ENCODE data around the gene FOCAD. TPM values are rescaled to one million over a fixed set of nuclear protein-coding genes. Genes with fewer than 3 reads are reported as not detected.

FOCAD gene
- total and polyA plus RNA-seq, 3 experiments from 2014 or later, result 16.1 to 25.9 (median 24.8) TPM

DNA sequence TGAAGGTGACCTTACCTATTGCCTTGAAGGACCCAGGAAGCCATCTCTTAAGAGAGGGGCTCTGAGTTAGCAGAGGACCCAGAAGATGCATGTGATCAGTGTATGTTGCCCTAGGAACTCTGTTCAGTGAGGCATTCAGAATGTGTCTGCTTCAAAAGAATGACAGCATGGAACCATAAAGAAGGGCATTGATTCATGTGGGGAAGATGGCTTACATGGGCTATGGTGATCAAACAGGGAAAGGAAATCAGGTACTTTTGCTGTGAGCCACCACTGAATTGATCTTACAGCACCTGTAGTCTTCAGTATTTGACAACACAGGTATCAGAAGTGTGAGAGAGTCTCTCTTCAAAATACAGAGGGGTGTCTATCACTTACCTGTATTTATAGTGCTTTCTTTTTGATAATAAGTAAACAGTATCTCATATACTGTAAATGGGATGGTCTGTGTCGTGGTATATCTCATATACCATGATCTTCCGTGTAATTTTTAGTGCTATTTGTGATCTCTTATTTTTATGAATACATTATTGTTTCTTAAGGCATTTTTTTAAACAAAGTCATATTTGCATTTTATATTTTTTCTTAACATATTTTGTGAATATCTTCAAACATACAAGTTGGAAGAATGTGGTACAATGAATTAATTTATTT, 57.0 kb downstream of the FOCAD start:
- CTCF ChIA-PET, result no interaction called here
- H3K27me3 ChIP-seq (ENCODE audit: insufficient read depth, low read length, poor library complexity, severe bottlenecking), result no peaks in the 10 kb centered on the region
- no peak overlapping the region for H3K4me3 ChIP-seq (ENCODE audit: low read length)
- Mint-ChIP-seq H3K4me1 (peaks cover 14 to 19% (median 16%) of the 10 kb centered on the region in 3 donors), H3K4me3 (no peak overlapping the region), H3K27ac (peak overlapping the region in 1 of 8 donors; percentile 44), H3K9me3 (no peaks in the 10 kb centered on the region), H3K27me3 (no peaks in the 10 kb centered on the region), H3K36me3 (peaks cover 4 to 13% (median 13%) of the 10 kb centered on the region in 3 donors)
- H3K4me1 ChIP-seq (ENCODE audit: insufficient read depth, low read length), result peaks cover 12% of the 10 kb centered on the region
- no peak overlapping the region for H3K27ac ChIP-seq (ENCODE audit: low read depth, low read length)
- peak in 1 of 5 donors; percentile 61 for DNase-seq
- POLR2A ChIA-PET, result no interaction called here
- no peaks in the 10 kb centered on the region for H3K36me3 ChIP-seq (ENCODE audit: insufficient read depth, low read length)
- H3K9me3 ChIP-seq (ENCODE audit: low read length), result no peaks in the 10 kb centered on the region

DNA sequence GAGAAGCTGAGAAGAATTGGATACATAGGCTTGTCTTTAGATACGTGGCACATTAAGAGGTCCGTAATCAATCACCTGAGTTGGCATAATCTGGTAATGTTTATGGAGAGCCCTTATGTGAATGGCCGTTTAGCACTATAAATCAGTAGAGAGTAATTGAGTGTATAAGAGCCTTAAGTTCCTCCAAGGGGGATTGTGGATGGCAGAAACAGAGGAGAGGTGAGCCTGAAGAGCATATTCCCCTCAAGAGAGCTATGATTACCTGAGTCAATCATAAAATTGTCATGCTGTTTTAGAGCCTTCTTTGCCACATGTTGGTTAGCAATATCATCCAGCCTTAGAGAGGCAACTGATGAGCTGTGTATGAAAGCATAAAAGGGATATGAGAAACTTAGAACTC, 58.8 kb downstream of the FOCAD start:
- Mint-ChIP-seq H3K27me3 (no peaks in the 10 kb centered on the region), H3K9me3 (no peaks in the 10 kb centered on the region), H3K4me3 (no peak overlapping the region), H3K27ac (no peak overlapping the region), H3K4me1 (peaks cover 14 to 19% (median 16%) of the 10 kb centered on the region in 3 donors), H3K36me3 (peaks cover 4 to 12% (median 10%) of the 10 kb centered on the region in 3 donors)
- Histone ChIP-seq H3K36me3 (ENCODE audit: insufficient read depth, low read length) (no peaks in the 10 kb centered on the region), H3K9me3 (ENCODE audit: low read length) (no peaks in the 10 kb centered on the region), H3K27ac (ENCODE audit: low read depth, low read length) (no peak overlapping the region), H3K4me1 (ENCODE audit: insufficient read depth, low read length) (peaks cover 12% of the 10 kb centered on the region), H3K4me3 (ENCODE audit: low read length) (no peak overlapping the region), H3K27me3 (ENCODE audit: insufficient read depth, low read length, poor library complexity, severe bottlenecking) (no peaks in the 10 kb centered on the region)
- ChIA-PET POLR2A (no interaction called here), CTCF (no interaction called here)
- DNase-seq, result no peak

DNA sequence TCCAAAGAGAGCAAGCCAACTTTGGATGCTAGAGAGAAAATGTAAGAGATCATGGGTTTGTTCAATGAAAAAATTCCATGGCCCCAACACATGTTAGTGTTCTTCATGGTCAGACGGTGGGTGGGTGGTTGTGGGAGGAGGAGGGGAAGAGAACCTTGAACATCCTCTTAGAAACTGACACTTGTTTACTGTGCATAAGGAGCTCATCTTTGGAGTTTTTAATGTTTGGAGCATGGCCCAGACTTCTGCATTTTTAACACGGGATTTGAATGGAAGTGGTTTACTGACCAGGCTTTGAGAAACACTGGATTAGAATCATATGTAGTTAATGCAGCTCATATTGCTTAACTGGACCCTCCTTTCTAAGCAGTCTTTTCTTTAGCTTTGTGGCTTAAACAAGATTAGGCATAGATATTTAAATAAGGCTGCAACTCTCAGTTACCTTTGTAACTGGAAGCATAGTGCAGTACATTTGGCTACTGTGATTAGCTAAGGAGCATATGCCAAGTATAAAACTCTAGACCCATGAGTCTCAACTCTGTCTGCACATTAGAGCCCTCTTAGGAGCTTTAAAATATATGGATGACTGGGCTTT, 60.1 kb downstream of the FOCAD start:
- Mint-ChIP-seq H3K27ac (no peak overlapping the region), H3K4me1 (peaks cover 14 to 19% (median 16%) of the 10 kb centered on the region in 3 donors), H3K36me3 (peaks cover 4 to 12% (median 9%) of the 10 kb centered on the region in 3 donors), H3K9me3 (no peaks in the 10 kb centered on the region), H3K27me3 (no peaks in the 10 kb centered on the region), H3K4me3 (no peak overlapping the region)
- no peak overlapping the region for H3K4me3 ChIP-seq (ENCODE audit: low read length)
- no peak for DNase-seq
- CTCF ChIA-PET, result interaction anchor here (0.8 kb wide), 1 partner anchor 17 kb away, joined by 3 read pairs; no protein-coding TSS in a partner anchor
- no peaks in the 10 kb centered on the region for H3K27me3 ChIP-seq (ENCODE audit: insufficient read depth, low read length, poor library complexity, severe bottlenecking)
- POLR2A ChIA-PET, result no interaction called here
- no peak overlapping the region for H3K27ac ChIP-seq (ENCODE audit: low read depth, low read length)
- no peaks in the 10 kb centered on the region for H3K36me3 ChIP-seq (ENCODE audit: insufficient read depth, low read length)
- H3K4me1 ChIP-seq (ENCODE audit: insufficient read depth, low read length), result peaks cover 12% of the 10 kb centered on the region
- H3K9me3 ChIP-seq (ENCODE audit: low read length), result no peaks in the 10 kb centered on the region

DNA sequence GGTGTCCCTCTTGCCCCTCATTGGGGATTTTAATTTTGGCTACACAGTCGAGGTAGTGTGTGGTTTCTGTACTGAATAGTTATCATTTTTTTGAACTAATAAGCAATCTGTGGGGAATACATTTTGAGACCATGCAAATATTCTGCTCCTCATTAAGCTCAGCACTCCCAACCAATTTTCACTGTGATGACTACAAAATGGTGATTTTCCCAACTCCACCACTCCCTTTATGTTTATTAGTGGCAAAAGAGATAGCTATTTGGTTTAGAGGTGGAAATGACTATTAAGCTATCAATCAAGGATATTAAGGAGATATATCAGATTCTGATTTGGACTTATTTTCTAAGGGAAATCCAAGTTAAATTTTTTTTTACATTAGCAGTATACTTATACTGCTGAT, 62.9 kb downstream of the FOCAD start:
- no peaks in the 10 kb centered on the region for H3K36me3 ChIP-seq (ENCODE audit: insufficient read depth, low read length)
- no peaks in the 10 kb centered on the region for H3K4me1 Mint-ChIP-seq
- H3K36me3 Mint-ChIP-seq, result peaks cover 3 to 15% (median 11%) of the 10 kb centered on the region in 3 donors
- H3K27ac ChIP-seq (ENCODE audit: low read depth, low read length), result no peak overlapping the region
- H3K9me3 ChIP-seq (ENCODE audit: low read length), result no peaks in the 10 kb centered on the region
- DNase-seq, result no peak
- H3K4me3 Mint-ChIP-seq, result no peak overlapping the region
- CTCF ChIA-PET, result no interaction called here
- H3K27ac Mint-ChIP-seq, result no peak overlapping the region
- H3K27me3 ChIP-seq (ENCODE audit: insufficient read depth, low read length, poor library complexity, severe bottlenecking), result no peaks in the 10 kb centered on the region
- no peaks in the 10 kb centered on the region for H3K4me1 ChIP-seq (ENCODE audit: insufficient read depth, low read length)
- no peaks in the 10 kb centered on the region for H3K9me3 Mint-ChIP-seq
- POLR2A ChIA-PET, result no interaction called here
- H3K4me3 ChIP-seq (ENCODE audit: low read length), result no peak overlapping the region
- no peaks in the 10 kb centered on the region for H3K27me3 Mint-ChIP-seq

DNA sequence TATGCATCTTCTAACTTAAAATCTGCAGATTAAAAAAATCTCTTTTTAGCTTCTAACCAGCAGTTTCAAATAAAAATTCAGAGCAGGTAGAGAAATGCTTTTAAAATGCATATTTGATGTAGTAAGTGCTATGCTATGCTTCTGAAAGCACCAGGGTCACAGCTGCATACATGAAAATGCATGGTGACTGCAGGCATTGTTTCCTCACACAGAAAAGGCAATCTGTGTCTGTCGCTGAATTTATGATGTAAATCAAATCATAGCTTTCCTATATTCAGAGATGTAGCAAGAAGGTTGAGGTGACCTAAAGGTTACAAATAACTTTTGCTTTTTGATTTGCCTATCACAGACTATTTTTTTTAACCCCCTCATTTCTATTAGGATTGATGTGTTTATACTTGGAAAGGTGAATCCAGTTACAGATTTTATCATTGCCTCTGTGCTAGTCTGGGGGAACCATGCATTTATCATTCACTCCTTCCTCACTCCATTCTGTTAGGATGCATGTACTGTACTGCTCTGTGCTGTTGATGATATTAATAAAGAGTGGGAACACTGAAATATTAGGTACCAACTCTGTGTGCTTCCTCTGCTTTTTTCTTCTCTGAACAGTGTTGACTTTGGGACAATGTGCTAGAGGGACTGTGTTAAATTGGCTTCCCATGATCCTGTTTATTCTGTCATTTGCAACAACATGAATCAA, 65.6 kb downstream of the FOCAD start:
- no peak overlapping the region for H3K27ac ChIP-seq (ENCODE audit: low read depth, low read length)
- no peaks in the 10 kb centered on the region for H3K27me3 ChIP-seq (ENCODE audit: insufficient read depth, low read length, poor library complexity, severe bottlenecking)
- Mint-ChIP-seq H3K9me3 (peaks cover 0 to 2% (median 0%) of the 10 kb centered on the region in 5 donors), H3K27me3 (no peaks in the 10 kb centered on the region), H3K4me1 (no peaks in the 10 kb centered on the region), H3K4me3 (no peak overlapping the region), H3K27ac (no peak overlapping the region), H3K36me3 (peaks cover 0 to 7% (median 5%) of the 10 kb centered on the region in 3 donors)
- ChIA-PET CTCF (no interaction called here), POLR2A (no interaction called here)
- no peaks in the 10 kb centered on the region for H3K4me1 ChIP-seq (ENCODE audit: insufficient read depth, low read length)
- no peak for DNase-seq
- H3K4me3 ChIP-seq (ENCODE audit: low read length), result no peak overlapping the region
- no peaks in the 10 kb centered on the region for H3K9me3 ChIP-seq (ENCODE audit: low read length)
- no peaks in the 10 kb centered on the region for H3K36me3 ChIP-seq (ENCODE audit: insufficient read depth, low read length)

DNA sequence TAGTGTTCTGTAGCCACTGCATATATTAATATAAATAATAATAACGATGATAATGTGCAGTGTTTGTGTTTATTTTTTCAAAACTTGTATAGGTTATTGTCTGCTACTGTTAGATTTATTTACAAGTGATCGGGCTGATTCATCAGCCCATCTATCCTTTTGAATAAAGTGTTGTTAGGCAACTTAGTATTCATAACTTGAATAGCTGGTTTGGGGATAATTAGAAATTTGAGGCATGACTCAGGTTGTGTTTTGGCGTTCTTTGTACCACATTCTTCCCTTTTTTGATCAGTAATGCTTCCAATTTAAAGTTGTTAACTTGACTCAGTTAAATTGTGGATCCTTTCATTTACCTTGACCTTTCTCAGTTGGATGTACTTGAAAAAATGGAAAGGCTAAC, 69.7 kb downstream of the FOCAD start:
- no peak overlapping the region for H3K27ac ChIP-seq (ENCODE audit: low read depth, low read length)
- DNase-seq, result no peak
- H3K27ac Mint-ChIP-seq, result no peak overlapping the region
- ChIA-PET CTCF (no interaction called here), POLR2A (no interaction called here)
- no peaks in the 10 kb centered on the region for H3K36me3 ChIP-seq (ENCODE audit: insufficient read depth, low read length)
- H3K9me3 ChIP-seq (ENCODE audit: low read length), result no peaks in the 10 kb centered on the region
- H3K4me1 ChIP-seq (ENCODE audit: insufficient read depth, low read length), result no peaks in the 10 kb centered on the region
- no peak overlapping the region for H3K4me3 Mint-ChIP-seq
- H3K27me3 Mint-ChIP-seq, result no peaks in the 10 kb centered on the region
- H3K36me3 Mint-ChIP-seq, result peaks cover 11 to 16% (median 14%) of the 10 kb centered on the region in 3 donors
- H3K4me3 ChIP-seq (ENCODE audit: low read length), result no peak overlapping the region
- H3K9me3 Mint-ChIP-seq, result peaks cover 0 to 2% (median 0%) of the 10 kb centered on the region in 5 donors
- no peaks in the 10 kb centered on the region for H3K27me3 ChIP-seq (ENCODE audit: insufficient read depth, low read length, poor library complexity, severe bottlenecking)
- H3K4me1 Mint-ChIP-seq, result no peaks in the 10 kb centered on the region

DNA sequence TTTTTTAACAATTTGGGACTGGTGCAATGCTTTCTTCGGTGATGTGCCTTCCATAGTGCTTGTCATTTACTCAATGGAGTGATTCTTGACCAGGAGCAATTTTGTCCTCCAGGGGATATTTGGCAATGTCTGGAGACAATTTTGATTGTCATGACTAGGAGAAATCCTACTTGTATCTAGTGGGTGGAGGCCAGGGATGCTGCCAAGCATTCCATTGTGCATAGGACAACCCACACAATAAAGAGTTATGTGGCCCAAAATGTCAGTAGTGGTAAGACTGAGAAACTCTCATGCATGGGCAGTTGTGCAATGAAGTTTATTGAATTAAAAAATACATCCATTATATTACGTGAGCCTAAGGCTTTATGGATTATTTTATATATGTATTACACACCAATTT, 70.5 kb downstream of the FOCAD start:
- ChIA-PET CTCF (no interaction called here), POLR2A (no interaction called here)
- H3K27me3 Mint-ChIP-seq, result no peaks in the 10 kb centered on the region

DNA sequence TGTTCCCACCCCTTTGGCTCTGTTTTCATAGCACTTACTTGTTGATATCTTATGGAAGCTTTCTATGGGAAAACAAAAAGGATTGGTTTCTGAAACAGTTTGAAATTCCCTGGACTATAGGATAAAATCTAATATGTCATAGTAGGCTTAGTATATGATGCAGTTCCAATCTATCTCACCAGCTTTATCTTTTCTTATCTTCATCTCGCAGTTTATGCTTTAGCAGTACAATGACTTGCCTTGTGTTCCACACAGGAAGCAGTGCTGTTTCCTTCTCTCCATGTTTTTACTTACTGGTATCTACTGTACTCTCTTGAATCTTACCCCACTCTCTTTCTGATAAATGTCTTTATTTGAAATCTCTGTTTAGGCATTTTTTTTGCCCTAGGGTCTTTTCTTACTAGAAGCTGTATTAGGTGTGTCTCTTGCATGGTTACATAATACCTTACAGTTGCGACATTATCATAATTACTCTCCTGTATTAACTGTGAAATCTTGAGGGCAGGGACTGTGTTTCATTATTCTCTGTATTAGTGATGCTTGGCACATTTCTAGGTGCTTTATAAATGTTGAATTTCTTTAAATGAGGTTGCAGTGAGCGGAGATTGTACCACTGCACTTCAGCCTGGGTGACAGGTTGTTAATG, 76.3 kb downstream of the FOCAD start:
- no peaks in the 10 kb centered on the region for H3K36me3 ChIP-seq (ENCODE audit: insufficient read depth, low read length)
- no peaks in the 10 kb centered on the region for H3K27me3 Mint-ChIP-seq
- H3K4me1 Mint-ChIP-seq, result no peaks in the 10 kb centered on the region
- H3K9me3 Mint-ChIP-seq, result no peaks in the 10 kb centered on the region
- H3K4me3 ChIP-seq (ENCODE audit: low read length), result no peak overlapping the region
- ChIA-PET POLR2A (no interaction called here), CTCF (no interaction called here)
- H3K27ac ChIP-seq (ENCODE audit: low read depth, low read length), result no peak overlapping the region
- H3K9me3 ChIP-seq (ENCODE audit: low read length), result no peaks in the 10 kb centered on the region
- DNase-seq, result no peak
- H3K27ac Mint-ChIP-seq, result no peak overlapping the region
- H3K4me3 Mint-ChIP-seq, result no peak overlapping the region
- peaks cover 18 to 32% (median 29%) of the 10 kb centered on the region in 3 donors for H3K36me3 Mint-ChIP-seq
- H3K27me3 ChIP-seq (ENCODE audit: insufficient read depth, low read length, poor library complexity, severe bottlenecking), result no peaks in the 10 kb centered on the region
- no peaks in the 10 kb centered on the region for H3K4me1 ChIP-seq (ENCODE audit: insufficient read depth, low read length)

More for the DNA sequence above, 70.5 kb downstream of the FOCAD start:
- Histone ChIP-seq H3K4me3 (ENCODE audit: low read length) (no peak overlapping the region), H3K27ac (ENCODE audit: low read depth, low read length) (no peak overlapping the region), H3K27me3 (ENCODE audit: insufficient read depth, low read length, poor library complexity, severe bottlenecking) (no peaks in the 10 kb centered on the region), H3K9me3 (ENCODE audit: low read length) (no peaks in the 10 kb centered on the region), H3K4me1 (ENCODE audit: insufficient read depth, low read length) (no peaks in the 10 kb centered on the region), H3K36me3 (ENCODE audit: insufficient read depth, low read length) (no peaks in the 10 kb centered on the region)
- Mint-ChIP-seq H3K4me1 (no peaks in the 10 kb centered on the region), H3K9me3 (peaks cover 0 to 2% (median 0%) of the 10 kb centered on the region in 5 donors), H3K4me3 (no peak overlapping the region), H3K27ac (peak overlapping the region in 1 of 8 donors; percentile 1), H3K36me3 (peaks cover 12 to 18% (median 14%) of the 10 kb centered on the region in 3 donors)
- no peak for DNase-seq

Measured in CD8-positive, alpha-beta memory T cell (primary cell).